Kidney epithelial cell (primary cell): ENCODE results near the gene PODN. TPM values are rescaled to one million over a fixed set of nuclear protein-coding genes. Genes with fewer than 3 reads are reported as not detected.

Experiments
- DNase-seq: peaks from one replicate; pipeline ENCODE4 v3.0.0-alpha.2; 2010; ENCODE audit warnings: low read depth
- H3K27me3 ChIP-seq: 2 replicates; pipeline ENCODE4 v1.6.0; 2011; ENCODE audit warnings: low read length; ENCODE audit not compliant: control insufficient read depth, insufficient read depth
- H3K36me3 ChIP-seq: 2 replicates; pipeline ENCODE4 v1.5.1; 2011; ENCODE audit warnings: low read length; ENCODE audit not compliant: control insufficient read depth, insufficient read depth
- H3K4me3 ChIP-seq: 2 replicates; pipeline ENCODE4 v1.5.1; 2011; ENCODE audit warnings: low read depth, mild to moderate bottlenecking, control low read depth, low read length
- CTCF ChIP-seq: IDR thresholded peaks from 2 replicates; pipeline ENCODE4 v1.5.1; 2011; ENCODE audit warnings: mild to moderate bottlenecking, moderate library complexity, low read length, control low read depth, inconsistent platforms; ENCODE audit not compliant: insufficient read depth, poor library complexity, severe bottlenecking
- total RNA-seq: library from RNA; depleted of rRNA; stranded (reverse); fragments of >200 nt; gene quantifications from 2 replicates; pipeline ENCODE4 v1.2.3, GENCODE V29; 2015

Gene PODN
- total RNA-seq, 1 donor from 2014 or later: not detected

- no peak for TF ChIP-seq CTCF
- Histone ChIP-seq H3K36me3 (no peaks in the 10 kb centered on the region), H3K4me3 (no peak overlapping the region), H3K27me3 (no peaks in the 10 kb centered on the region)
- DNase-seq: no peak
Observed at GRCh38 chr1:53074313-53075154, 12.5 kb downstream of the PODN start.

- Histone ChIP-seq H3K4me3 (no peak overlapping the region), H3K36me3 (no peaks in the 10 kb centered on the region), H3K27me3 (no peaks in the 10 kb centered on the region)
- TF ChIP-seq CTCF: no peak
- DNase-seq: no peak
Observed at GRCh38 chr1:53075206-53075605, 13.2 kb downstream of the PODN start.

- Histone ChIP-seq H3K36me3 (no peaks in the 10 kb centered on the region), H3K4me3 (no peak overlapping the region), H3K27me3 (no peaks in the 10 kb centered on the region)
- TF ChIP-seq CTCF: no peak
- DNase-seq: no peak
Observed at GRCh38 chr1:53075761-53076163, 13.7 kb downstream of the PODN start.

DNA sequence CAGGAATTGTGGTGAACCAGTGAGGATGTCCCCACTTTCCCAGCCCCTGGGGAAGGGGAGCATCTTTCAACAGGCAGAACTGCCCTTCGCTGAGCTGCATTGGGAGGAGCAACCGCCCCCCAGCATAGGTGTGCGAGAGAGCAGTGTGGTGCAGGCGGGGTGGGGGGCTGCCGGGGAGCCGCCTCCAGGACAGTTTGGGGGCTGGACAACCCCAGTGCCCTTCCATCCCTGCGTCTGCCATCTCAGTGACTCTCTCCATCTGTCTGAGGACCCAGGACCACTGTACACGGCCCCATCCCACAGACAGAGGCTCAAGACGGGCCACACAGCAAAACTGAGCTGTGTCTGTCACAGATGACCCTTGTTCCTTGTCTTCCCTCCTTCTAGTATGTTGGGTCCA is 14.2 kb downstream of the PODN start:
- DNase-seq: no peak
- Histone ChIP-seq H3K27me3 (no peaks in the 10 kb centered on the region), H3K36me3 (no peaks in the 10 kb centered on the region), H3K4me3 (no peak overlapping the region)
- no peak for TF ChIP-seq CTCF

DNA sequence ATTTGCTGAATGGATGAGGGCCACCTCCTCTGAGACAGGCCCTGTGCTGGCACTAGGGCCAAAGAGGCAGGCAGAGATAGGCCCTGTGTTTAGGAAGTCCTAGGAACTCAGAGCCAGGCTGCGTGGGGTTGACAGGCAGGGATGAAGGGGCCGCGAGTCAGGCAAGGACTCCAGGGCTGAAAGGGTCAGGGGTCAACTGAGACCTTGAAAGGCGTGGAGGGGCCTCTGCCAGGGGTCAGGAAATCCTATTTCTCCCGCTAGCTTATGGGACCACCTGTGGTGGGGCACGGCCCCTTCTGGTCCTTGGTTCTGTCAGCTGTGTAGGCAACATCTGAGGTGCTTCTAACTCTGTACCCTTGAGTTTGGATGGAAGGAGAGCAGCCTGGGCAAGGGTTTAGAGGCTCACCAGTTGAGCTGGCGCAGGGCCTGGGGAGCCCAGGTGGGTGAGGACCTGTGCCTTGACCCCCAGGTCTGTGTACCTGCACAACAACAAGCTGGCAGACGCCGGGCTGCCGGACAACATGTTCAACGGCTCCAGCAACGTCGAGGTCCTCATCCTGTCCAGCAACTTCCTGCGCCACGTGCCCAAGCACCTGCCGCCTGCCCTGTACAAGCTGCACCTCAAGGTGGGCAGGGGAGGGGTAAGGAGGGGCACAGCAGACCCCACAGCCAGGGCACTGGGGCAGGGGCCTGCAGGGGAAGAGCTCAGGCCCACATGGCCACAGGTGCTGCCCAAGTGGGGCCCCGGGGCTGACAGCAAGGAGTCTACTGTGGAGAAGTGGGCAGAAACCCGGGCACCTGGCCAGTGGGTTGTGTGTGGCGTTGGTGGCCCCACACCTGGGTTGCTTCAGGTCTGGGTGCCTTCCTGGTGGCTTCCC is 14.9 kb downstream of the PODN start:
- TF ChIP-seq CTCF: no peak
- DNase-seq: no peak

More for the DNA sequence above, 14.9 kb downstream of the PODN start:
- H3K4me3 ChIP-seq: no peak overlapping the region
- no peaks in the 10 kb centered on the region for H3K27me3 ChIP-seq
- H3K36me3 ChIP-seq: no peaks in the 10 kb centered on the region
